HepG2 (cell line): Measurements from ENCODE around the gene MLH1. TPM values are rescaled to one million over a fixed set of nuclear protein-coding genes. Genes with fewer than 3 reads are reported as not detected.
A peak's percentile ranks its signal among the peaks of the same experiment; 100 is the strongest.

ENCODE experiments used
- ATAC-seq: fragments of 200-7000 bp; cut with Tn5 transposase; 3 replicates; pipeline ENCODE4 v1.9.1; 2020; ENCODE audit warnings: mild to moderate bottlenecking, moderate library complexity
- BruUV-seq: library from RNA; stranded (reverse); fragments of 400-500 nt; replicated peaks from 2 replicates; lab custom pipeline; 2021; lab: Mats Ljungman, UMichigan
- CTCF ChIA-PET: fragments of 300-600 bp; formaldehyde crosslinking; extraction: SDS; loops from one replicate; lab custom pipeline; 2021; ENCODE audit warnings: low total read pairs, inconsistent platforms, low intra/inter-chr PET ratio; lab: Yijun Ruan, JAX
- POLR2A ChIA-PET: fragments of 350-600 bp; sonication (Branson Sonifier 250); formaldehyde crosslinking; loops from one replicate; lab custom pipeline; 2020; ENCODE audit warnings: antibody characterized with exemption, inconsistent platforms; lab: Yijun Ruan, JAX
- DNase-seq: peaks from one replicate; pipeline ENCODE4 v3.0.0-alpha.2; 2015; ENCODE audit warnings: low spot score
- FAIRE-seq: peaks from 3 replicates; lab custom pipeline; 2011; peaks lifted over from hg19 to GRCh38; lab: Jason Lieb, UNC
- H2AFZ ChIP-seq: one replicate; pipeline ENCODE4 v1.6.1; 2011; ENCODE audit warnings: low read length, inconsistent platforms
- H3K27ac ChIP-seq: fragments of 300-600 bp; 3 replicates; pipeline ENCODE4 v1.8.0; 2011; ENCODE audit warnings: mixed run types, mild to moderate bottlenecking, mixed read lengths, low read length, inconsistent platforms; ENCODE audit not compliant: insufficient read depth; ENCODE audit errors: extremely low read length
- H3K27me3 ChIP-seq, 2 experiments: fragments of 200-600 bp in 1 of 2; 2 replicates in 1 of 2; 3 replicates in 1 of 2; pipeline versions ENCODE4 v1.6.0 to v1.8.0; 2011; ENCODE audit warnings: low read length in 2 of 2, mild to moderate bottlenecking in 2 of 2, moderate library complexity in 2 of 2, inconsistent platforms in 1 of 2; ENCODE audit not compliant: insufficient read depth in 2 of 2, control insufficient read depth in 1 of 2
- H3K36me3 ChIP-seq, 2 experiments: fragments of 200-600 bp in 1 of 2; replicated peaks in 1 of 2; 2 replicates in 1 of 2; 3 replicates in 1 of 2; pipeline versions ENCODE4 v1.5.1 to v1.8.0; 2011; ENCODE audit warnings: low read length in 2 of 2, inconsistent platforms in 1 of 2; ENCODE audit not compliant: insufficient read depth in 2 of 2, control insufficient read depth in 1 of 2
- H3K4me1 ChIP-seq: 2 replicates; pipeline ENCODE4 v1.5.1; 2012; ENCODE audit warnings: low read length, inconsistent platforms; ENCODE audit not compliant: insufficient read depth
- H3K4me2 ChIP-seq: 2 replicates; pipeline ENCODE4 v1.6.0; 2011; ENCODE audit warnings: low read depth, low read length, inconsistent platforms
- H3K4me3 ChIP-seq, 3 experiments: fragments of 200-600 bp in 1 of 3; sonication (generic), shearing (Covaris generic) in 1 of 3; replicated peaks in 1 of 3; 2 replicates each; pipeline ENCODE4 v1.5.1; 2011 to 2016; ENCODE audit warnings: low read length in 3 of 3, inconsistent platforms in 2 of 3, low read depth in 2 of 3, mild to moderate bottlenecking in 2 of 3, control low read depth in 1 of 3, mixed read lengths in 1 of 3; ENCODE audit not compliant: insufficient read depth in 1 of 3
- H3K79me2 ChIP-seq: one replicate; pipeline ENCODE4 v1.6.1; 2011; ENCODE audit warnings: low read length, inconsistent platforms; ENCODE audit not compliant: insufficient read depth
- H3K9ac ChIP-seq: 2 replicates; pipeline ENCODE4 v1.6.0; 2011; ENCODE audit warnings: mild to moderate bottlenecking, low read depth, low read length, inconsistent platforms; ENCODE audit not compliant: insufficient read depth
- H3K9me3 ChIP-seq: 2 replicates; pipeline ENCODE4 v1.5.1; 2012; ENCODE audit warnings: mild to moderate bottlenecking, low read length
- H4K20me1 ChIP-seq: 2 replicates; pipeline ENCODE4 v1.6.0; 2011; ENCODE audit warnings: inconsistent platforms, mild to moderate bottlenecking, low read length, moderate library complexity; ENCODE audit not compliant: insufficient read depth
- CENPBD1 ChIP-seq: sonication (generic); formaldehyde crosslinking; IDR thresholded peaks from 2 replicates; pipeline ENCODE4 v1.8.0; 2022; ENCODE audit warnings: missing genetic modification reagents, low read depth, mild to moderate bottlenecking, borderline replicate concordance
- ELF1 ChIP-seq: sonication (generic); formaldehyde crosslinking; IDR thresholded peaks from 2 replicates; pipeline ENCODE4 v1.4.0; 2020; ENCODE audit warnings: missing genetic modification reagents
- IRF1 ChIP-seq: sonication (generic); formaldehyde crosslinking; IDR thresholded peaks from 2 replicates; pipeline ENCODE4 v1.4.0; 2020; ENCODE audit warnings: low read depth, mild to moderate bottlenecking, missing genetic modification reagents
- IRX3 ChIP-seq: sonication (generic); formaldehyde crosslinking; IDR thresholded peaks from 2 replicates; pipeline ENCODE4 v1.8.1; 2023; ENCODE audit warnings: mild to moderate bottlenecking, low read depth, missing genetic modification reagents, borderline replicate concordance
- MAF1 ChIP-seq: sonication (generic); formaldehyde crosslinking; IDR thresholded peaks from 2 replicates; pipeline ENCODE4 v1.5.0; 2020; ENCODE audit warnings: missing genetic modification reagents, borderline replicate concordance
- POLR2AphosphoS5 ChIP-seq: IDR thresholded peaks from 2 replicates; pipeline ENCODE4 v1.6.1; 2012; ENCODE audit warnings: low read depth, low read length
- SAP130 ChIP-seq: IDR thresholded peaks from 2 replicates; pipeline ENCODE4 v1.6.1; 2016; ENCODE audit warnings: low read depth
- TGIF2 ChIP-seq: IDR thresholded peaks from 2 replicates; pipeline ENCODE4 v1.6.1; 2016; ENCODE audit warnings: control low read depth, missing compliant biosample characterization
- ZMAT3 ChIP-seq: sonication (generic); formaldehyde crosslinking; conservative IDR thresholded peaks from 2 replicates; pipeline ENCODE4 v1.7.0; 2021; ENCODE audit warnings: missing genetic modification reagents
- ZNF451 ChIP-seq: sonication (generic); formaldehyde crosslinking; IDR thresholded peaks from 2 replicates; pipeline ENCODE4 v1.5.0; 2020; ENCODE audit warnings: mild to moderate bottlenecking, missing genetic modification reagents
- ZNF552 ChIP-seq: sonication (generic); formaldehyde crosslinking; IDR thresholded peaks from 2 replicates; pipeline ENCODE4 v1.9.0; 2022; ENCODE audit warnings: missing genetic modification reagents, mild to moderate bottlenecking, borderline replicate concordance
- WGBS: methylation state at CpG from one replicate; pipeline ENCODE4 v1.1.6; 2017; ENCODE audit warnings: low lambda C conversion rate; 5-methylcytosine and 5-hydroxymethylcytosine counted together
- in situ Hi-C: cut with HindIII; loops from 2 replicates; pipeline ENCODE4 v1.10.0; 2017; ENCODE audit warnings: low pct_unique_long_range_greater_than_20kb; ENCODE audit not compliant: extremely low pct_ligation_motif_present
- intact Hi-C: fragments of 100-400 bp; cut with micrococcal nuclease; formaldehyde crosslinking; loops from one replicate; pipeline ENCODE4 v1.10.0; 2022; ENCODE audit not compliant: unreplicated experiment
- polyA plus RNA-seq, 8 experiments: library from polyadenylated mRNA; depleted of rRNA in 3 of 8; stranded (reverse) in 7 of 8; unstranded in 1 of 8; fragments of >200 nt; fragmentation: Illumina TruSeq in 4 of 8; extraction: Trizol in 4 of 8; gene quantifications; 2 replicates each; pipeline versions ENCODE4 v1.2.1 to v1.2.3, GENCODE V29; 2011 to 2016; ENCODE audit warnings: low read depth in 4 of 8, missing spikeins in 1 of 8, mixed read lengths in 1 of 8; ENCODE audit not compliant: insufficient read depth in 1 of 8
- total RNA-seq, 5 experiments: library from RNA; depleted of rRNA; stranded (reverse); fragments of >200 nt; fragmentation: Illumina TruSeq; extraction: Trizol; gene quantifications; 2 replicates each; pipeline ENCODE4 v1.2.3, GENCODE V29; 2016; ENCODE audit warnings: low read depth in 1 of 5
- TF ChIP-seq, protein P1 (sequence below): IDR thresholded peaks from 2 replicates; pipeline ENCODE4 v1.6.1; 2016; ENCODE audit warnings: low read depth
- TF ChIP-seq, protein P2 (sequence below): sonication (generic); formaldehyde crosslinking; IDR thresholded peaks from 2 replicates; pipeline ENCODE4 v1.8.1; 2023; ENCODE audit warnings: mild to moderate bottlenecking, inconsistent platforms, moderate library complexity, missing genetic modification reagents, borderline replicate concordance

Gene MLH1
- total and polyA plus RNA-seq, 2 of the 13 experiments (the other 11 are each of a cell fraction or from before 2014, with no cell fraction given), result 29.5 to 70.8 TPM

DNA sequence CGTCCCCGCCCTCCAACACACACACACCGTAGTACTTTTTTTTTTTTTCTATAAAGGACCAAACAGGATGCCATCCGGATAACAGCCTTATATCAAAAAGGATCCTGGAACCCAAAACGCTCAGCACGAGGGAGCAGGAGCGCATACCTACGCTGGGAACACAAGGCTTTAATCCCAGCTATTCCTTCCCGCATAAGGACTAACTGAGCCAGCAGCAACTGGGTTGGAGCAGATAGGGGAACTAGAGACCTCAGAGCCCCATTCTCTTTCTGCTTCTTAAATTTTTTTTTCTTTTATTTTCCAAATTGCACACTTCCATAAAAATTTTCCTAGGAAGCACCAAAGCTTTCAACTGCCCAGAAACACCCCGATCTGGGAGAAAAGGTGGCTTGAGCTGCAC lies 49.7 kb upstream of the MLH1 start:
- Histone ChIP-seq H3K9me3 (peaks cover 16% of the 10 kb centered on the region), H4K20me1 (no peaks in the 10 kb centered on the region), H3K4me2 (no peak overlapping the region), H3K27ac (no peak overlapping the region), H3K9ac (no peak overlapping the region), H3K36me3 (no peaks in the 10 kb centered on the region), H2AFZ (no peak overlapping the region), H3K4me3 (no peak overlapping the region), H3K27me3 (no peaks in the 10 kb centered on the region; a peak in 1 of 5 replicates), H3K79me2 (no peaks in the 10 kb centered on the region), H3K4me1 (peaks cover 3% of the 10 kb centered on the region)
- DNase-seq (no peak), FAIRE-seq (no peak), ATAC-seq (no peak)
- intact Hi-C loops (no loop called here), in situ Hi-C loops (no loop called here)
- no TSS peak for BruUV-seq
- ChIA-PET CTCF (no interaction called here), POLR2A (no interaction called here)
- no peak for TF ChIP-seq TGIF2 (CRISPR knock-in tag)
- no peak for TF ChIP-seq ELF1 (CRISPR knock-in tag)
- TF ChIP-seq ZMAT3 (CRISPR knock-in tag), result no peak
- TF ChIP-seq ZNF552 (CRISPR knock-in tag), result no peak
- TF ChIP-seq, protein P1, sequence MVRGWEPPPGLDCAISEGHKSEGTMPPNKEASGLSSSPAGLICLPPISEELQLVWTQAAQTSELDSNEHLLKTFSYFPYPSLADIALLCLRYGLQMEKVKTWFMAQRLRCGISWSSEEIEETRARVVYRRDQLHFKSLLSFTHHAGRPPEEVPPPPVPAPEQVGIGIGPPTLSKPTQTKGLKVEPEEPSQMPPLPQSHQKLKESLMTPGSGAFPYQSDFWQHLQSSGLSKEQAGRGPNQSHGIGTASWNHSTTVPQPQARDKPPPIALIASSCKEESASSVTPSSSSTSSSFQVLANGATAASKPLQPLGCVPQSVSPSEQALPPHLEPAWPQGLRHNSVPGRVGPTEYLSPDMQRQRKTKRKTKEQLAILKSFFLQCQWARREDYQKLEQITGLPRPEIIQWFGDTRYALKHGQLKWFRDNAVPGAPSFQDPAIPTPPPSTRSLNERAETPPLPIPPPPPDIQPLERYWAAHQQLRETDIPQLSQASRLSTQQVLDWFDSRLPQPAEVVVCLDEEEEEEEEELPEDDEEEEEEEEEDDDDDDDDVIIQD, result no peak
- WGBS, result 36% methylated on average over 10 of the region's 10 CpGs

DNA sequence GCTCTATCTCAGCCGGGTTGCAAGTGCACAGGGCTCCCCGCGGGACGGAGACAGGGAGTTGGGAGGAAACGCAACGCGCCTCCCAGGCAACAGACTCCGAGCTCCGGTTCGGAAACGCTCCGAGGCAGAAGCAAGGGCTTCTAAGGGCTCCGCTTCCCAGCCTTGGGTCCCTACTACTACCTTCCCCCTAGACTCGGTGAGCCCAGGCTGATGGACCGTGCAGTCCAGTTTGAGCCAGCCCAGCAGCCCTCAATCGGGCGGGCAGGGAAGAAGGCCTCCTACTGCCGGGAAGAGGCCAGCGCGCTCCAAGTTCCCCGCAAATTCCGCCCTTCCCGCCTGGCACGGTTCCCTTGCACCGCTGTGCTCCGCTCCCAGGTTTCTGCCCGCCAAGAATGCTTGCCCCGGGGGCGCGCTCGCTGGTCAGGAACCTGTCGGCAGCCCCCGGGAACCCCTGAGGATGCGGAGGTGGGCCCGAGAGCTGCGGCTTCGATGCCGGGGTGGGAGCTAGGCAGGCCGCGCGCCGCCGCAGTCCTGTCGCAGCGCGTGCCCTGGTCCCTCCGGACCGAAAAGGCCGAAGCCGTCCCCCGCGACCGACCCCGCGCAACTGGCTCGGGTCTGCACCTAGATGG lies 49.2 kb upstream of the MLH1 start:
- DNase-seq, result no peak
- no peak overlapping the region for H3K9ac ChIP-seq
- H3K27ac ChIP-seq, result no peak overlapping the region
- no peak overlapping the region for H3K4me2 ChIP-seq
- no peak overlapping the region for H3K4me3 ChIP-seq
- ChIA-PET CTCF (no interaction called here), POLR2A (no interaction called here)
- in situ Hi-C loops, result no loop called here
- no TSS peak for BruUV-seq
- H2AFZ ChIP-seq, result no peak overlapping the region
- no peak for FAIRE-seq
- peaks cover 17% of the 10 kb centered on the region for H3K9me3 ChIP-seq
- H3K36me3 ChIP-seq, result no peaks in the 10 kb centered on the region
- no peaks in the 10 kb centered on the region for H4K20me1 ChIP-seq
- WGBS, result 71% methylated on average over 16 of the region's 56 CpGs
- peak; percentile 32; the same call in 2 of the 3 replicates for ATAC-seq
- H3K27me3 ChIP-seq, result no peaks in the 10 kb centered on the region; a peak in 1 of 5 replicates
- intact Hi-C loops, result no loop called here
- no peaks in the 10 kb centered on the region for H3K4me1 ChIP-seq
- no peaks in the 10 kb centered on the region for H3K79me2 ChIP-seq
- no peak for TF ChIP-seq POLR2AphosphoS5
- no peak for TF ChIP-seq MAF1 (CRISPR knock-in tag)
- TF ChIP-seq, protein P2, sequence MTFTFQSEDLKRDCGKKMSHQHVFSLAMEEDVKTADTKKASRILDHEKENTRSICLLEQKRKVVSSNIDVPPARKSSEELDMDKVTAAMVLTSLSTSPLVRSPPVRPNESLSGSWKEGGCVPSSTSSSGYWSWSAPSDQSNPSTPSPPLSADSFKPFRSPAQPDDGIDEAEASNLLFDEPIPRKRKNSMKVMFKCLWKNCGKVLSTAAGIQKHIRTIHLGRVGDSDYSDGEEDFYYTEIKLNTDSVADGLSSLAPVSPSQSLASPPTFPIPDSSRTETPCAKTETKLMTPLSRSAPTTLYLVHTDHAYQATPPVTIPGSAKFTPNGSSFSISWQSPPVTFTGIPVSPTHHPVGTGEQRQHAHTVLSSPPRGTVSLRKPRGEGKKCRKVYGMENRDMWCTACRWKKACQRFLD, result no peak
- TF ChIP-seq SAP130 (CRISPR knock-in tag), result no peak
- no peak for TF ChIP-seq ZNF451
- TF ChIP-seq IRF1 (CRISPR knock-in tag), result no peak
- no peak for TF ChIP-seq CENPBD1
- no peak for TF ChIP-seq IRX3
